ENCODE measurements around the gene SCUBE2. TPM values are rescaled to one million over a fixed set of nuclear protein-coding genes. Genes with fewer than 3 reads are reported as not detected.

Gene SCUBE2
- total and polyA plus RNA-seq, 2 experiments from 2014 or later: 1.3 to 3.5 TPM

DNA sequence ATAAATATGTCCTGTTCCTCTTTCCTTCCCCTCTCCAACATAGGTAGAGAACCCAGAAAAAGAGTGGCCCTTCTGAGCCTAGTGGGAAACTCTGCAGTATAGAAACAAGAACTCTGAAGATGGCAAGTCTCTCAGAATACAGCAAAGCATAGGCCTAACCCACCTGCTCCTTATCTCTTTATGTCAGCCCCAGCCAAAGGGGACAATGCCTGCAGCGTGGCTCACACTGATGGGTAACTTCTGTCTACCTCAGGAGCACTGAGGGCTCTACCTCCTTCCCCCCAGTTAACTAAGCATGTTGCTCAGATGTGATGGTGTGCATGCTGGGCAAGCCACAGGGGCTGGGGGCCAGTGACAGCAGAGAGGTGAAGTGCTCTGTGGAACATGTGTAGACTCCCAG, 82.7 kb downstream of the SCUBE2 start:
- Histone ChIP-seq H3K27ac (no peak overlapping the region), H3K9me3 (ENCODE audit: low read depth) (no peaks in the 10 kb centered on the region), H3K36me3 (ENCODE audit: low read depth) (no peaks in the 10 kb centered on the region), H3K4me1 (ENCODE audit: insufficient read depth) (no peaks in the 10 kb centered on the region), H3K9me2 (ENCODE audit: insufficient read depth) (no peaks in the 10 kb centered on the region), H3K4me2 (ENCODE audit: unreplicated experiment) (no peak overlapping the region), H3K4me3 (no peak overlapping the region), H2AFZ (no peak overlapping the region), H3K9ac (no peak overlapping the region), H3K27me3 (replicated peaks; ENCODE audit: insufficient read depth) (no peaks in the 10 kb centered on the region), H3F3A (ENCODE audit: insufficient read depth) (peaks cover 4% of the 10 kb centered on the region; the same call in 1 of the 2 replicates), H4K20me1 (ENCODE audit: insufficient read depth) (no peaks in the 10 kb centered on the region), H3K79me2 (ENCODE audit: insufficient read depth) (no peaks in the 10 kb centered on the region)
- 90 to 100% methylated on average over 1 of the region's 1 CpG for WGBS, 2 experiments (ENCODE audit: low coverage in 1 of 2, low lambda C conversion rate in 2 of 2, missing lambda C conversion rate in 2 of 2)
- DNase-seq: no peak
- in situ Hi-C loops (cut with MboI): no loop called here
- TF ChIP-seq EZH2 (IDR thresholded peaks at IDR 0.05; ENCODE audit: insufficient read depth, poor library complexity, severe bottlenecking) (no peak), EZH2phosphoT487 (IDR thresholded peaks at IDR 0.05; ENCODE audit: insufficient read depth, low read depth) (no peak)

DNA sequence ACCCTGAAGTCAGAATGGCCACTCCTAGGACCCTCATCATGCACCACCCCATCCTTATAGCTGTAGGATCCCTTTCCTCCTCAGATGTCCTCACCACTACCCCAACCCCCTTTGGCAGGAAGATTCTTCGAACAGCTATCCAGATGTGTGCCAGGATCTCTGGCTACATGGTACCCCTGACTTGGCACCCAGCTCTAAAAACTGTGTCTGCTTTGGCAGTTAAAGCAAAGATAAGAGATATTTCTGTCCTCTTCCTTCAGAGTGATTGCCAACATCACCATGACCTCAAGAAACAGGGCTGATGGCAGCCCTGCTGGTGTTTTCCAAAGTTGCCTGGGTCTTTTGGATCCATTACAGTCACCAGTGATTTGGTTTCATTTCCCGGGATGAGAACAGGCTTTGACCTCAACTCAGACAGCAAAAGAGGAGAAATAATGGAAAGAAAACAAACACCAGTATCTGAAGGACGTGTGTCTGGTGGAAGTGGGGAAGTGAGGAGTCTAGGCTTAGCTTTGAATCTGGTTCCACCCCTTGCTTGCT, 83.3 kb downstream of the SCUBE2 start:
- Histone ChIP-seq H3K27ac (no peak overlapping the region), H3K4me3 (no peak overlapping the region), H3K4me1 (ENCODE audit: insufficient read depth) (peaks cover 3% of the 10 kb centered on the region), H4K20me1 (ENCODE audit: insufficient read depth) (no peaks in the 10 kb centered on the region), H3K9me3 (ENCODE audit: low read depth) (no peaks in the 10 kb centered on the region), H3F3A (ENCODE audit: insufficient read depth) (peaks cover 6% of the 10 kb centered on the region; the same call in 1 of the 2 replicates), H2AFZ (no peak overlapping the region), H3K9ac (no peak overlapping the region), H3K4me2 (ENCODE audit: unreplicated experiment) (no peak overlapping the region), H3K79me2 (ENCODE audit: insufficient read depth) (no peaks in the 10 kb centered on the region), H3K9me2 (ENCODE audit: insufficient read depth) (no peaks in the 10 kb centered on the region), H3K27me3 (replicated peaks; ENCODE audit: insufficient read depth) (no peaks in the 10 kb centered on the region), H3K36me3 (ENCODE audit: low read depth) (no peaks in the 10 kb centered on the region)
- 56% methylated on average over 3 of the region's 3 CpGs for WGBS, 2 experiments (ENCODE audit: low coverage in 1 of 2, low lambda C conversion rate in 2 of 2, missing lambda C conversion rate in 2 of 2)
- in situ Hi-C loops (cut with MboI): no loop called here
- TF ChIP-seq EZH2phosphoT487 (IDR thresholded peaks at IDR 0.05; ENCODE audit: insufficient read depth, low read depth): no peak
- TF ChIP-seq EZH2 (IDR thresholded peaks at IDR 0.05; ENCODE audit: insufficient read depth, poor library complexity, severe bottlenecking): no peak
- no peak for DNase-seq

DNA sequence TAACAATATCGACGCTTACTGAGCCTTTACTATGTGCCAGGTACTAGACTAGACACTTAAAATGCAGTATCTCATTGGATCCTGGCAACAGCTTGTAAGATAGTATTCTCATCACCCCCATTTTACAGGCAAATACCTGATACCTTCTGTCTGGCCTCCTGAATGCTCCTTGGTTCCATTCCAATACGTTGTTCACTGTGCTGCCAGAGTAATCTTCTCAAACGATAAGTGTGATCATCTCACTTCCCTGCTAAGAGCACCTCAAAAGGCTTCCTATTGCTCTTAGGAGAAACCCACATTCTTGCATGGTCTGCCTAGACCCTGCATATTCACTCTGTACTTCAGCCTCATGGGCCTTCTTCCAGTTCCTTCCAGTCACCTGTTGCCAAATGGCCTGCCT, 86.3 kb downstream of the SCUBE2 start:
- Histone ChIP-seq H2AFZ (no peak overlapping the region), H3K4me1 (ENCODE audit: insufficient read depth) (peaks cover 19% of the 10 kb centered on the region), H3K27me3 (replicated peaks; ENCODE audit: insufficient read depth) (no peaks in the 10 kb centered on the region), H3K9ac (no peak overlapping the region), H3K36me3 (ENCODE audit: low read depth) (no peaks in the 10 kb centered on the region), H4K20me1 (ENCODE audit: insufficient read depth) (no peaks in the 10 kb centered on the region), H3F3A (ENCODE audit: insufficient read depth) (peaks cover 25% of the 10 kb centered on the region), H3K79me2 (ENCODE audit: insufficient read depth) (no peaks in the 10 kb centered on the region), H3K9me2 (ENCODE audit: insufficient read depth) (no peaks in the 10 kb centered on the region), H3K4me3 (no peak overlapping the region), H3K4me2 (ENCODE audit: unreplicated experiment) (no peak overlapping the region), H3K27ac (no peak overlapping the region), H3K9me3 (ENCODE audit: low read depth) (no peaks in the 10 kb centered on the region)
- in situ Hi-C loops (cut with MboI): no loop called here
- no peak for DNase-seq
- TF ChIP-seq EZH2 (IDR thresholded peaks at IDR 0.05; ENCODE audit: insufficient read depth, poor library complexity, severe bottlenecking): no peak
- no peak for TF ChIP-seq EZH2phosphoT487 (IDR thresholded peaks at IDR 0.05; ENCODE audit: insufficient read depth, low read depth)
- 75% methylated on average over 4 of the region's 4 CpGs for WGBS, 2 experiments (ENCODE audit: low coverage in 1 of 2, low lambda C conversion rate in 2 of 2, missing lambda C conversion rate in 2 of 2)

DNA sequence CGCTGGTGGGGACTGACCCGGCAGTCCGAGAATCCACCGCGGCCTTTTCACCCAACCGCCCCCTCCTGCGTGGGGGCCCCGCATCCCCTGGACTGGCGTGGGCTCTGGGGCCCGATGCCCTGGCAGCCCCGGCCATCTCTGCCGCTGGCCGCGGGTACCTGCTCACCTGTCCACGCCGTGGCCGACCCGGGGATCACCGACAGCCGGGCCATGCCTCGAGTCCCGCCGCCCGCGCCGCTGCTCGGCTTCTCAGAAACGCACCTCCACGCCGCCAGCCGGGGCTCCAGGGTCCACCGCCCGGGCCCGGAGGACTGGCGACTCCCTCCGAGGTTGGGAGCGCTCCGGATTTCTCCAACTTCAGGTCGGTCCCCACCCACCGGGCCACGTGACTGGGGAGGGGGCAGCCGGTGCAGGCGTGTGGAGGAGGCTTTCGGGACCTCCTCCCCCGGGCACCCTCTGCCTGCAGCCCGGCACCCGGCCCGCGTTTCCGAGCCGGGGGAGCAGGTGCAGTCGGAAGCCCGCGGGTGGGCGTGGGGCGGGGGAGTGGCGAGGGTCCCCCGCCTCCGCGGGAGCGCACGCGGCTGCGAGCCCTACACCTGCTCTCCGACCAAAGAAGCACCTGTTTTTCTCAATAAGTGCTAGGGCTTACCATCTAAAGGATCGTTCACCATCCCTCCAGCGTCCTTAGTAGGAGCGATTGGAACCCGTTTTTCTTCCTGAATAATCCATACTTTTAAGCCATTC, 87.0 kb downstream of the SCUBE2 start:
- H3K9me3 ChIP-seq (ENCODE audit: low read depth): no peaks in the 10 kb centered on the region
- 11 to 16% methylated on average over 43 to 67 of the region's 69 CpGs for WGBS, 2 experiments (ENCODE audit: low coverage in 1 of 2, low lambda C conversion rate in 2 of 2, missing lambda C conversion rate in 2 of 2)
- no peaks in the 10 kb centered on the region for H3K27me3 ChIP-seq (replicated peaks; ENCODE audit: insufficient read depth)
- peak overlapping the region; percentile 67 for H3K4me3 ChIP-seq
- no peaks in the 10 kb centered on the region for H3K79me2 ChIP-seq (ENCODE audit: insufficient read depth)
- H4K20me1 ChIP-seq (ENCODE audit: insufficient read depth): no peaks in the 10 kb centered on the region
- in situ Hi-C loops (cut with MboI): no loop called here
- peaks cover 25% of the 10 kb centered on the region for H3F3A ChIP-seq (ENCODE audit: insufficient read depth)
- H3K9ac ChIP-seq: peak overlapping the region; percentile 54; the same call in 1 of the 2 replicates
- H3K36me3 ChIP-seq (ENCODE audit: low read depth): no peaks in the 10 kb centered on the region
- H3K4me1 ChIP-seq (ENCODE audit: insufficient read depth): peaks cover 19% of the 10 kb centered on the region
- no peaks in the 10 kb centered on the region for H3K9me2 ChIP-seq (ENCODE audit: insufficient read depth)
- H3K27ac ChIP-seq: no peak overlapping the region
- peak overlapping the region; percentile 76 for H3K4me2 ChIP-seq (ENCODE audit: unreplicated experiment)
- no peak for DNase-seq
- no peak for TF ChIP-seq EZH2phosphoT487 (IDR thresholded peaks at IDR 0.05; ENCODE audit: insufficient read depth, low read depth)
- no peak for TF ChIP-seq EZH2 (IDR thresholded peaks at IDR 0.05; ENCODE audit: insufficient read depth, poor library complexity, severe bottlenecking)
- peak overlapping the region; percentile 84 for H2AFZ ChIP-seq
